Hepatocyte (in vitro differentiated cells): Measurements from ENCODE around the gene TMEM222. TPM values are rescaled to one million over a fixed set of nuclear protein-coding genes. Genes with fewer than 3 reads are reported as not detected.

Experiments
- DNase-seq: peaks from one replicate; pipeline ENCODE4 v3.0.0-alpha.2; 2016; ENCODE audit warnings: low spot score
- H2AFZ ChIP-seq: fragments of 200-600 bp; sonication (generic); 2 replicates; pipeline ENCODE4 v1.6.0; 2016; ENCODE audit warnings: antibody characterized with exemption, mild to moderate bottlenecking
- H3K27ac ChIP-seq: fragments of 200-600 bp; sonication (generic); 2 replicates; pipeline ENCODE4 v1.5.1; 2016; ENCODE audit warnings: mild to moderate bottlenecking
- H3K27me3 ChIP-seq: fragments of 200-600 bp; sonication (generic); 2 replicates; pipeline ENCODE4 v1.6.1; 2016
- H3K36me3 ChIP-seq: fragments of 200-600 bp; sonication (generic); replicated peaks from 2 replicates; pipeline ENCODE4 v1.5.1; 2016; ENCODE audit warnings: low read depth; ENCODE audit not compliant: insufficient read depth
- H3K4me1 ChIP-seq: fragments of 200-600 bp; sonication (generic); 2 replicates; pipeline ENCODE4 v1.5.1; 2016; ENCODE audit warnings: mild to moderate bottlenecking, moderate library complexity; ENCODE audit not compliant: insufficient read depth
- H3K4me2 ChIP-seq: fragments of 200-600 bp; sonication (generic); 2 replicates; pipeline ENCODE4 v1.6.0; 2016
- H3K4me3 ChIP-seq: fragments of 200-600 bp; sonication (generic); 2 replicates; pipeline ENCODE4 v1.5.1; 2016; ENCODE audit warnings: mild to moderate bottlenecking
- H3K79me2 ChIP-seq: fragments of 200-600 bp; sonication (generic); 2 replicates; pipeline ENCODE4 v1.6.0; 2017; ENCODE audit warnings: mild to moderate bottlenecking
- H3K9me2 ChIP-seq: fragments of 200-600 bp; sonication (generic); replicated peaks from 2 replicates; pipeline ENCODE4 v1.6.0; 2017; ENCODE audit warnings: mild to moderate bottlenecking; ENCODE audit not compliant: insufficient read depth
- H3K9me3 ChIP-seq: fragments of 200-600 bp; sonication (generic); 2 replicates; pipeline ENCODE4 v1.5.1; 2016; ENCODE audit warnings: low read depth, mild to moderate bottlenecking
- H4K20me1 ChIP-seq: fragments of 200-600 bp; sonication (generic); 2 replicates; pipeline ENCODE4 v1.6.0; 2016; ENCODE audit warnings: mild to moderate bottlenecking; ENCODE audit not compliant: insufficient read depth, poor library complexity, severe bottlenecking
- EZH2 ChIP-seq: fragments of 200-600 bp; sonication (generic); IDR thresholded peaks from 2 replicates; pipeline ENCODE4 v1.6.1; 2016; ENCODE audit warnings: antibody characterized with exemption, mild to moderate bottlenecking, borderline replicate concordance
- EZH2phosphoT487 ChIP-seq: fragments of 200-600 bp; sonication (generic); IDR thresholded peaks from one replicate; pipeline ENCODE4 v1.6.1; 2018; ENCODE audit warnings: antibody characterized with exemption, mild to moderate bottlenecking, low read depth, moderate library complexity; ENCODE audit not compliant: unreplicated experiment, severe bottlenecking
- WGBS: methylation state at CpG from one replicate; pipeline ENCODE4 v1.1.6; 2016; ENCODE audit warnings: low lambda C conversion rate; ENCODE audit errors: missing lambda C conversion rate; 5-methylcytosine and 5-hydroxymethylcytosine counted together
- polyA plus RNA-seq: library from polyadenylated mRNA; unstranded; fragments of >200 nt; fragmentation: Nextera tagmentation; extraction: Ambion mirVana; gene quantifications from 2 replicates; pipeline ENCODE4 v1.2.1, GENCODE V29; 2016
- total RNA-seq: library from RNA; depleted of rRNA; stranded (reverse); fragments of >200 nt; gene quantifications from 2 replicates; pipeline ENCODE4 v1.2.3, GENCODE V29; 2014
- TF ChIP-seq, protein P1 (sequence below): fragments of 200-600 bp; sonication (generic); IDR thresholded peaks from 2 replicates; pipeline ENCODE4 v1.5.1; 2016; ENCODE audit warnings: antibody characterized with exemption, mild to moderate bottlenecking; ENCODE audit not compliant: poor library complexity

Gene TMEM222
- total and polyA plus RNA-seq, 2 experiments from 2014 or later, result 29.7 to 55.3 TPM

DNA sequence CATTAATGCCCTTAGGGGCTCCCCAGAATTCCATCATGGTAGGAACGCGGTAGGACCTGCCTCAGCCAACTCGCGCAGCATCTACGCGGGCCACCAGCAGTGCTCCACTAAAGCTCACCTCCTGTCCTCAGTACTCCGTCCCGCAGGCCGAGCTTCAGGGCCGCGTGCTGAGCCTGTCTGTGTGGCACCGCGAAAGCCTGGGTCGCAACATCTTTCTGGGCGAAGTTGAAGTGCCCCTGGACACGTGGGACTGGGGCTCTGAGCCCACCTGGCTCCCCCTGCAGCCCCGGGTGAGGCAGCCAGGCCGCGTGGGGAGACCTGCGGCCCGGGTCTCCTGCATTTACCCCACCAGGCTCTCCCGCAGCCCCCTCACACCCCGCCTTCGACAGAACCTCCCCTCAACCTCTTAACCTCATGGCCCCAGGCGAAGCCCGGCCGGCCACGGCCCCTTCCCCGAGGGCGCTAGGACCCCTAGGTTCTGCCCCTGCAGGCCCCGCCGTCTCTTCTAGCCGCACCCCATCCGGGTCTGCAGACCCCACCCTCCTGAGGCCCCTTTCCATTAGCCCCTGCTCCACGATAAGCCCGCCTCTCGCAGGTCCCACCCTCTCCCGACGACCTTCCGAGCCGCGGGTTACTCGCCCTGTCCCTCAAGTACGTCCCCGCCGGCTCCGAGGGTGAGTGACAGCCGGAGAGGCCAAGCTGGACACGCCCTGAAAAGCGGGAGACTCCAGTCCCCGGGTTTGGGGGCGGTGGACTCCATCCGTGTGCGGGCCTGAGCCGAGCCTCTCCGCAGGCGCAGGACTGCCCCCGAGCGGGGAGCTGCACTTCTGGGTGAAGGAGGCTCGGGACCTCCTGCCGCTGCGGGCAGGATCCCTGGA, 28.9 kb downstream of the TMEM222 start:
- 17% methylated on average over 52 of the region's 62 CpGs for WGBS
- Histone ChIP-seq H3K36me3 (no peaks in the 10 kb centered on the region), H3K4me2 (peak overlapping the region; percentile 97), H3K79me2 (no peaks in the 10 kb centered on the region), H3K4me3 (no peak overlapping the region), H2AFZ (peak overlapping the region; percentile 81), H3K27ac (no peak overlapping the region), H3K27me3 (no peaks in the 10 kb centered on the region), H3K9me3 (no peaks in the 10 kb centered on the region), H3K9me2 (no peaks in the 10 kb centered on the region), H4K20me1 (no peaks in the 10 kb centered on the region), H3K4me1 (peaks cover 29% of the 10 kb centered on the region)
- DNase-seq, result peak; percentile 79
- TF ChIP-seq, protein P1, sequence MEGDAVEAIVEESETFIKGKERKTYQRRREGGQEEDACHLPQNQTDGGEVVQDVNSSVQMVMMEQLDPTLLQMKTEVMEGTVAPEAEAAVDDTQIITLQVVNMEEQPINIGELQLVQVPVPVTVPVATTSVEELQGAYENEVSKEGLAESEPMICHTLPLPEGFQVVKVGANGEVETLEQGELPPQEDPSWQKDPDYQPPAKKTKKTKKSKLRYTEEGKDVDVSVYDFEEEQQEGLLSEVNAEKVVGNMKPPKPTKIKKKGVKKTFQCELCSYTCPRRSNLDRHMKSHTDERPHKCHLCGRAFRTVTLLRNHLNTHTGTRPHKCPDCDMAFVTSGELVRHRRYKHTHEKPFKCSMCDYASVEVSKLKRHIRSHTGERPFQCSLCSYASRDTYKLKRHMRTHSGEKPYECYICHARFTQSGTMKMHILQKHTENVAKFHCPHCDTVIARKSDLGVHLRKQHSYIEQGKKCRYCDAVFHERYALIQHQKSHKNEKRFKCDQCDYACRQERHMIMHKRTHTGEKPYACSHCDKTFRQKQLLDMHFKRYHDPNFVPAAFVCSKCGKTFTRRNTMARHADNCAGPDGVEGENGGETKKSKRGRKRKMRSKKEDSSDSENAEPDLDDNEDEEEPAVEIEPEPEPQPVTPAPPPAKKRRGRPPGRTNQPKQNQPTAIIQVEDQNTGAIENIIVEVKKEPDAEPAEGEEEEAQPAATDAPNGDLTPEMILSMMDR, result peak; percentile 22
- no peak for TF ChIP-seq EZH2

DNA sequence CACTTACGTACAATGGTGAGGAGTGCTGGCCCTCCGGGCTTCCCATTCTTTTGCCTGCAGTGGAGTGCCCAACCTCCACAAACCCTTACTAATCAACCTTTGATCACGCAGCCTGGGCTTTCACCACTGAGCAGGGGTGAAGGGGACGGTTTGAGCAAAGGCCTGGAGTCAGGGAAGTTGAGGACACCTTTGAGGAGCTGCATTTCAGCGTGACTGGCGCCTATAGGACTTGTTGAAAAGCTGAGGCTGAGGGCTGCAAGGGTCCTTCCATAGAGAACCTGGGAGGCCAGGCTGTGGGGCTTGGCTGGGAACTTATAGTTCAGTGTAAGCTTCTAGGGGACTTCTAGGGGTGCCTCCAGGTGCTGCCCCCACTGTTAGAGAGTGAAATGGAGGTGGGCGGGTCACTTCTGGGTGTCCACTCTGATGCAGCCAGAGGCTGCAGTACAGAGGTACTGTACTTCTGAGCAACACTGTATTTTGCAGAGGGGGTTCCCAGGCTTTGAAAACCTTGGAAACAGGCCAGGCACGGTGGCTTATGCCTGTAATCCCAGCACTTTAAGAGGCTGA, 29.7 kb downstream of the TMEM222 start:
- peaks cover 29% of the 10 kb centered on the region for H3K4me1 ChIP-seq
- no peaks in the 10 kb centered on the region for H3K79me2 ChIP-seq
- TF ChIP-seq EZH2phosphoT487 (no peak), EZH2 (no peak)
- TF ChIP-seq, protein P1, result no peak
- no peak overlapping the region for H3K27ac ChIP-seq
- H3K27me3 ChIP-seq, result no peaks in the 10 kb centered on the region
- H2AFZ ChIP-seq, result peak overlapping the region; percentile 71
- H3K4me3 ChIP-seq, result no peak overlapping the region
- no peaks in the 10 kb centered on the region for H4K20me1 ChIP-seq
- DNase-seq, result no peak
- peak overlapping the region; percentile 97 for H3K4me2 ChIP-seq
- H3K36me3 ChIP-seq, result no peaks in the 10 kb centered on the region
- no peaks in the 10 kb centered on the region for H3K9me3 ChIP-seq
- no peaks in the 10 kb centered on the region for H3K9me2 ChIP-seq
- 23% methylated on average over 8 of the region's 8 CpGs for WGBS

DNA sequence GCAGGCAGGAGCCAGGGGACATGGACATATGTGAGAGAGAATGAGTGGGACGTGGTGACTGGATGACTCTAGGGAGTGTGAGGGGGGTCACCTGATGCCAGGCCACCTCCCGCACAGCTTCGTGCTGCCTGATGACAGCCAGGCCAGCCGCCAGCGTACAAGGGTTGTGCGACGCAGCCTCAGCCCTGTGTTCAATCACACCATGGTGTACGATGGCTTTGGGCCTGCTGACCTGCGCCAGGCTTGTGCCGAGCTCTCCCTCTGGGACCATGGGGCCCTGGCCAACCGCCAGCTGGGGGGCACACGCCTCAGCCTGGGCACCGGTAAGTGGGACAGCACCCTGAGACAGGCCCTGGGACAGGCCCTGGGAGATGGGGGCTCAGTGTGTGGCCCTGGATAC, 31.2 kb downstream of the TMEM222 start:
- peaks cover 29% of the 10 kb centered on the region for H3K4me1 ChIP-seq
- WGBS, result 97% methylated on average over 13 of the region's 13 CpGs
- no peak overlapping the region for H3K4me3 ChIP-seq

More for the DNA sequence above, 31.2 kb downstream of the TMEM222 start:
- Histone ChIP-seq H3K9me2 (no peaks in the 10 kb centered on the region), H3K27me3 (no peaks in the 10 kb centered on the region), H3K27ac (no peak overlapping the region), H3K9me3 (no peaks in the 10 kb centered on the region), H4K20me1 (no peaks in the 10 kb centered on the region), H3K36me3 (no peaks in the 10 kb centered on the region), H3K79me2 (no peaks in the 10 kb centered on the region), H2AFZ (no peak overlapping the region), H3K4me2 (no peak overlapping the region)
- DNase-seq, result no peak
- TF ChIP-seq EZH2phosphoT487 (no peak), EZH2 (no peak)
- TF ChIP-seq, protein P1, result no peak
